D721Med (cell line): ENCODE measurements around the gene OR52A5.

Source experiments
- DNase-seq: peaks from one replicate; pipeline ENCODE4 v3.0.0; 2011; ENCODE audit warnings: low spot score; ENCODE audit not compliant: insufficient read length
- FAIRE-seq: peaks from 2 replicates; lab custom pipeline; 2011; peaks lifted over from hg19 to GRCh38; lab: Jason Lieb, UNC
- CTCF ChIP-seq: IDR thresholded peaks from 2 replicates; pipeline ENCODE4 v1.5.1; 2012; ENCODE audit warnings: mild to moderate bottlenecking, control low read depth; ENCODE audit not compliant: insufficient read depth; ENCODE audit errors: missing control alignments

Gene OR52A5

GRCh38 chr11:5081405-5081804, 56.8 kb downstream of the OR52A5 start:
- FAIRE-seq (no peak), DNase-seq (no peak)
- no peak for TF ChIP-seq CTCF
